Right lobe of liver (tissue), 6 donors: ENCODE results near the gene WDSUB1. TPM values are rescaled to one million over a fixed set of nuclear protein-coding genes. Genes with fewer than 3 reads are reported as not detected.

ENCODE experiments used
- ATAC-seq, 4 donors: fragments of 200-7000 bp; cut with Tn5 transposase; one replicate each; pipeline ENCODE4 v1.9.1; 2020; ENCODE audit warnings: mild to moderate bottlenecking in 4 of 4, moderate library complexity in 4 of 4
- DNase-seq, 3 donors: peaks; one replicate each; pipeline ENCODE4 v3.0.0-alpha.2; 2020
- H3K27ac ChIP-seq, 3 donors: fragments of 200-600 bp; one replicate each; pipeline ENCODE4 v1.8.0; 2022
- H3K27me3 ChIP-seq, 2 donors: fragments of 200-600 bp; one replicate each; pipeline ENCODE4 v1.8.0; 2022
- H3K36me3 ChIP-seq, 4 donors: fragments of 200-600 bp; sonication (generic) in 1 of 4; one replicate each; pipeline versions ENCODE4 v1.5.1 to v1.8.0; 2017 to 2022; ENCODE audit warnings: control low read depth in 1 of 4
- H3K4me1 ChIP-seq, 4 donors: fragments of 200-600 bp; sonication (generic) in 1 of 4; one replicate each; pipeline versions ENCODE4 v1.5.1 to v1.8.0; 2017 to 2022; ENCODE audit warnings: control low read depth in 1 of 4
- H3K4me3 ChIP-seq, 3 donors: fragments of 200-600 bp; one replicate each; pipeline ENCODE4 v1.8.0; 2022
- H3K9me3 ChIP-seq, 4 donors: fragments of 200-600 bp; sonication (generic) in 1 of 4; one replicate each; pipeline versions ENCODE4 v1.5.1 to v1.8.0; 2017 to 2022; ENCODE audit warnings: control low read depth in 1 of 4
- POLR2A ChIP-seq: fragments of 450-650 bp; IDR thresholded peaks from one replicate; pipeline ENCODE4 v1.6.1; 2017; ENCODE audit warnings: antibody characterized with exemption, mild to moderate bottlenecking
- WGBS: methylation state at CpG from one replicate; pipeline ENCODE4 v1.1.6; 2018; ENCODE audit warnings: low coverage, low lambda C conversion rate; ENCODE audit not compliant: insufficient coverage; ENCODE audit errors: missing lambda C conversion rate; 5-methylcytosine and 5-hydroxymethylcytosine counted together
- intact Hi-C, 2 donors: fragments of 100-400 bp; cut with DNase I; formaldehyde crosslinking; loops; one replicate each; pipeline versions ENCODE4 v1.11.2 to v1.14.1; 2022
- total RNA-seq, 6 experiments: library from RNA; depleted of rRNA in 2 of 6; stranded (reverse); fragments of >200 nt in 2 of 6; fragmentation: NEBNext Ultra II Directional in 3 of 6; extraction: Animal tissue kit (Norgen Biotek cat#: 25700) in 3 of 6; gene quantifications; one replicate each; pipeline versions ENCODE4 v1.1.0 to v1.2.4, GENCODE V29; 2016 to 2023
- TF ChIP-seq, protein P1 (sequence below), 4 donors: fragments of 200-600 bp in 3 of 4; fragments of 450-650 bp in 1 of 4; IDR thresholded peaks; one replicate each; pipeline versions ENCODE4 v1.5.1 to v1.8.0; 2016 to 2022; ENCODE audit warnings: antibody characterized with exemption in 4 of 4, mild to moderate bottlenecking in 2 of 4
- donor health status: DM: no; HTN: yes; CAD: no.
- donor health status: DM: no; HTN: no; CAD: no.
- donor health status: DM: no; HTN: no; CAD: no.
- donor health status: DM: no; HTN: yes; CAD: no.
- donor health status: DM: no; HTN: yes; CAD: no.

The WDSUB1 gene
- total RNA-seq, 6 experiments from 2014 or later = 2.2 to 4.3 (median 3.2) TPM

- no peaks in the 10 kb centered on the region for H3K27me3 ChIP-seq
- 100% methylated on average over 2 of the region's 6 CpGs for WGBS
- no peak for ATAC-seq
Measured at GRCh38 chr2:159195697-159196096, 90.8 kb downstream of the WDSUB1 start.

GRCh38 chr2:159194241-159194640, 92.3 kb downstream of the WDSUB1 start:
- Histone ChIP-seq H3K27ac (no peak overlapping the region), H3K4me3 (no peak overlapping the region), H3K9me3 (no peaks in the 10 kb centered on the region), H3K27me3 (no peaks in the 10 kb centered on the region), H3K4me1 (no peaks in the 10 kb centered on the region), H3K36me3 (peaks cover 0 to 30% (median 1%) of the 10 kb centered on the region in 4 donors)
- TF ChIP-seq, protein P1, sequence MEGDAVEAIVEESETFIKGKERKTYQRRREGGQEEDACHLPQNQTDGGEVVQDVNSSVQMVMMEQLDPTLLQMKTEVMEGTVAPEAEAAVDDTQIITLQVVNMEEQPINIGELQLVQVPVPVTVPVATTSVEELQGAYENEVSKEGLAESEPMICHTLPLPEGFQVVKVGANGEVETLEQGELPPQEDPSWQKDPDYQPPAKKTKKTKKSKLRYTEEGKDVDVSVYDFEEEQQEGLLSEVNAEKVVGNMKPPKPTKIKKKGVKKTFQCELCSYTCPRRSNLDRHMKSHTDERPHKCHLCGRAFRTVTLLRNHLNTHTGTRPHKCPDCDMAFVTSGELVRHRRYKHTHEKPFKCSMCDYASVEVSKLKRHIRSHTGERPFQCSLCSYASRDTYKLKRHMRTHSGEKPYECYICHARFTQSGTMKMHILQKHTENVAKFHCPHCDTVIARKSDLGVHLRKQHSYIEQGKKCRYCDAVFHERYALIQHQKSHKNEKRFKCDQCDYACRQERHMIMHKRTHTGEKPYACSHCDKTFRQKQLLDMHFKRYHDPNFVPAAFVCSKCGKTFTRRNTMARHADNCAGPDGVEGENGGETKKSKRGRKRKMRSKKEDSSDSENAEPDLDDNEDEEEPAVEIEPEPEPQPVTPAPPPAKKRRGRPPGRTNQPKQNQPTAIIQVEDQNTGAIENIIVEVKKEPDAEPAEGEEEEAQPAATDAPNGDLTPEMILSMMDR (IDR thresholded peaks at IDR 0.05) = no peak
- TF ChIP-seq POLR2A = no peak
- ATAC-seq = no peak
- WGBS = 83% methylated on average over 2 of the region's 10 CpGs
- intact Hi-C loops = no loop called here
- DNase-seq = no peak

More at GRCh38 chr2:159195697-159196096, 90.8 kb downstream of the WDSUB1 start:
- H3K27ac ChIP-seq = no peak overlapping the region
- no peaks in the 10 kb centered on the region for H3K9me3 ChIP-seq
- no peaks in the 10 kb centered on the region for H3K4me1 ChIP-seq
- H3K4me3 ChIP-seq = no peak overlapping the region
- TF ChIP-seq, protein P1 (IDR thresholded peaks at IDR 0.05) = no peak
- TF ChIP-seq POLR2A = no peak
- peaks cover 0 to 31% (median 1%) of the 10 kb centered on the region in 4 donors for H3K36me3 ChIP-seq
- no peak for DNase-seq
- intact Hi-C loops = no loop called here

GRCh38 chr2:159193791-159194190, 92.7 kb downstream of the WDSUB1 start:
- peaks cover 0 to 26% (median 1%) of the 10 kb centered on the region in 4 donors for H3K36me3 ChIP-seq
- no peak for DNase-seq
- ATAC-seq = no peak
- no peaks in the 10 kb centered on the region for H3K27me3 ChIP-seq
- intact Hi-C loops = no loop called here
- H3K4me3 ChIP-seq = no peak overlapping the region
- 100% methylated on average over 3 of the region's 4 CpGs for WGBS
- TF ChIP-seq, protein P1 (IDR thresholded peaks at IDR 0.05) = no peak
- TF ChIP-seq POLR2A = no peak
- H3K4me1 ChIP-seq = no peaks in the 10 kb centered on the region
- H3K27ac ChIP-seq = no peak overlapping the region
- no peaks in the 10 kb centered on the region for H3K9me3 ChIP-seq

GRCh38 chr2:159192371-159192918, 94.1 kb downstream of the WDSUB1 start:
- TF ChIP-seq POLR2A = no peak
- TF ChIP-seq, protein P1 (IDR thresholded peaks at IDR 0.05) = no peak
- intact Hi-C loops = no loop called here
- H3K36me3 ChIP-seq = peaks cover 0 to 21% (median under 1%) of the 10 kb centered on the region in 4 donors
- H3K27ac ChIP-seq = no peak overlapping the region
- ATAC-seq (no peak), DNase-seq (no peak)
- H3K9me3 ChIP-seq = no peaks in the 10 kb centered on the region
- H3K4me1 ChIP-seq = no peaks in the 10 kb centered on the region
- no peak overlapping the region for H3K4me3 ChIP-seq
- H3K27me3 ChIP-seq = no peaks in the 10 kb centered on the region
- WGBS = 86% methylated on average over 9 of the region's 12 CpGs
